22Rv1 (cell line): ENCODE results near the gene DNTT.

Experiments used
- ZFX ChIP-seq: fragments of 450-650 bp; IDR thresholded peaks from 2 replicates; pipeline ENCODE4 v1.6.1; 2017; ENCODE audit warnings: antibody characterized with exemption, borderline replicate concordance
- TF ChIP-seq, protein P1 (sequence below): fragments of 450-650 bp; IDR thresholded peaks from 2 replicates; pipeline ENCODE4 v1.5.1; 2017; ENCODE audit warnings: mild to moderate bottlenecking

DNA sequence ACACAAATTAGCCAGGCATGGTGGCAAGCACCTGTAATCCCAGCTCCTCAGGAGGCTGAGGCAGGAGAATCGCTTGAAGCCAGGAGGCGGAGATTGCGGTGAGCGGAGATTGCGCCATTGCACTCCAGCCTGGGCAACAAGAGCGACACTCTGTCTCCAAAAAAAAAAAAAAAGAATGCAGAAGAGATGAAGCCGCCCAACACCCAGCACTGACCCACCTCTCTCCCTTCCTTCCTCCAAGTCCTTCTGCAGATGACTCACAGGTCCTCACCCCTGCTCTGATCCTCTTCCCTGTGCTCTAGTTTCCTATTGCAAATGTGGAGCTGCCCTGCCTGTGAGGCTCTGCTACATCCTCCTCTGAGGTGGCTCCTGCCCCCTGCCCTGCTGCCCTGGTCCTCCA is 76.6 kb downstream of the DNTT start:
- TF ChIP-seq, protein P1, sequence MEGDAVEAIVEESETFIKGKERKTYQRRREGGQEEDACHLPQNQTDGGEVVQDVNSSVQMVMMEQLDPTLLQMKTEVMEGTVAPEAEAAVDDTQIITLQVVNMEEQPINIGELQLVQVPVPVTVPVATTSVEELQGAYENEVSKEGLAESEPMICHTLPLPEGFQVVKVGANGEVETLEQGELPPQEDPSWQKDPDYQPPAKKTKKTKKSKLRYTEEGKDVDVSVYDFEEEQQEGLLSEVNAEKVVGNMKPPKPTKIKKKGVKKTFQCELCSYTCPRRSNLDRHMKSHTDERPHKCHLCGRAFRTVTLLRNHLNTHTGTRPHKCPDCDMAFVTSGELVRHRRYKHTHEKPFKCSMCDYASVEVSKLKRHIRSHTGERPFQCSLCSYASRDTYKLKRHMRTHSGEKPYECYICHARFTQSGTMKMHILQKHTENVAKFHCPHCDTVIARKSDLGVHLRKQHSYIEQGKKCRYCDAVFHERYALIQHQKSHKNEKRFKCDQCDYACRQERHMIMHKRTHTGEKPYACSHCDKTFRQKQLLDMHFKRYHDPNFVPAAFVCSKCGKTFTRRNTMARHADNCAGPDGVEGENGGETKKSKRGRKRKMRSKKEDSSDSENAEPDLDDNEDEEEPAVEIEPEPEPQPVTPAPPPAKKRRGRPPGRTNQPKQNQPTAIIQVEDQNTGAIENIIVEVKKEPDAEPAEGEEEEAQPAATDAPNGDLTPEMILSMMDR: no peak
- TF ChIP-seq ZFX: no peak
